Cortex of kidney (tissue), 1 donor: ENCODE results near the gene KIF1A.

Experiments
- DNase-seq: peaks from one replicate; lab custom pipeline; 2025; lab: John Stamatoyannopoulos, UW

KIF1A gene

GRCh38 chr2:240735476-240735875, 84.5 kb downstream of the KIF1A start:
- no peak for DNase-seq

- no peak for DNase-seq
Measured at GRCh38 chr2:240734756-240735155, 85.3 kb downstream of the KIF1A start.

DNA sequence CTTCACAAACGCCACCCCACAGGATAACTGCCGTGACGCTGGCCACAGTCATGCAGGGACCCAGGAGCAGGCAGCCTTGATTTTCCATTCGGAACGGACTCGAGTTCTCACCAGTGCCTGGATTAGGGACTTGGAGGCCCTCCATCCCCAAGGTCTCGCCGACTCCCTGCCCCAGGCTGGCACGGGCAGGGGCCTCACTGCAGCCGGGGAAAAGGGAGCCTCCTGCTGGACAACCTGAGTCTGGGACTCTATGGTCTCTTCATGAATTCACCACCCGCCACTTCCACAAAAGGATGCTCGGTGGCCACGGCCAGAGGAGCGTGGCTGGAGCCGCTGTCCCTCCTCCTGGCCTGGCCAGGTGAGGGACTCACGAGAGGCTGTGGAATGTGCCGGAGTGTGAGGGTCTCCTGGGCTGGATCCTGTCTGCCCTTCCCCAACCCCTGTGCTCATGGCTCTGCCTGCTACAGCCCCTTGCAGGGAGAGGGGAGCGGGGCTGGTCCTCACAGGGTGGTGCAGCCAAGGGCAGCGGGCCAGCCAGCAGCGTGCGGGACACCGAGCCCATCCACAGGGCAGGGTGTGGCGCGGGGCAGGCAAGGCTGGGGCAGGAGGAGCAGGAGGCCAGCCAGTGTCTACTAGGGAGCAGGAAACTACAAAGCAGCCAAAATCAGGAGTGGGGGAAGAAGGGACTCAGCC, 86.1 kb downstream of the KIF1A start:
- no peak for DNase-seq

DNA sequence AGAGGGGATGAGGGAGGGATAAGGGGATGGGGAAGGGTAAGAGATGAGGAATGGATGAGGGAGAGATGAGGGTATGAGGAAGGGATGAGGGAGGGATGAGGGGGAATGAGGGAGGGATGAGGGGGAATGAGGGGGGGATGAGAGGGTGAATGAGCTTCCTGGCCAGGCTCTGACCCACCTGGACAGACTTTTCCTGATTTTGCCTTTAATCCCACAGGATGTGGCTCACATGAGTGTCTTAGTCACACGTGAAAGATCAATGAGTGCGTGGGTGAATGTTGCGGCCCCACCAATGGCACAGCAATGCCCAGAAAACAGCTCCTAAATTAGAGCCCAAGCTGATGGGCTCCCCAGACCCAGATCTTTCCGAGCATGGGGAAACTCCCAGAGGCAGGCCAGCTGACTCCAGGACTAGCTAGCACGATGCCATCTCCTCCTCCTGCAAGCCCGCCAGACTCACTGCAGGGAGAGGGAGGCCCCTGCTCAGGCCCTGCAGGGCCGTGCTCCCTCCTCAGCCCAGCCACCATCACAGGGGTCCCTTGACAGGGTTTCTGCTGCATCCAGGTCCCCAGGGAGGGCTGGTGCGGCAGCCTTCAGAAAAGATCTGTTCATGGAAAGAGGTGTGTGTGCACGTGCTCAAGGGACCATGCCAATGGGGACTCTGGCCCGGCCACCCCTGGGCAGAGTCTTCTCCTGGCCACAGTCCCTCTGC, 87.0 kb downstream of the KIF1A start:
- no peak for DNase-seq

DNA sequence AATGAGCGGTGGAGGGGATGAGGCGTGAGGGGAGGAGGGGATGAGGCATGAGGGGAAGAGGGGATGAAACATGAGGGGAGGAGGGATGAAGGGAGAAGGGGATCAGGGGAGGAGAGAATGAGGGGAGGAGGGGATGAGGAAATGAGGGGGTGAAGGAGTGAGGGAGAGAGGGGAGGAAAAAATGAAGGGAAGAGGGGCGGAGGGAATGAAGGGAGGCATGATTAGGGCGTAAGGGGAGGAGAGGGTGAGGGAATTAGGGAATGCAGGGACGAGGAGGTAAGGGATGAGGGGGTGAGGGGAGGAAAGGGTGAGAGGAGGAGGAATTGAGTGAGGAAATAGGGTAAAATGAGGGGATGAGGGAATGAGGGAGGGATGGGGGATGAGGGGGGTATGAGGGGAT, 87.8 kb downstream of the KIF1A start:
- no peak for DNase-seq

DNA sequence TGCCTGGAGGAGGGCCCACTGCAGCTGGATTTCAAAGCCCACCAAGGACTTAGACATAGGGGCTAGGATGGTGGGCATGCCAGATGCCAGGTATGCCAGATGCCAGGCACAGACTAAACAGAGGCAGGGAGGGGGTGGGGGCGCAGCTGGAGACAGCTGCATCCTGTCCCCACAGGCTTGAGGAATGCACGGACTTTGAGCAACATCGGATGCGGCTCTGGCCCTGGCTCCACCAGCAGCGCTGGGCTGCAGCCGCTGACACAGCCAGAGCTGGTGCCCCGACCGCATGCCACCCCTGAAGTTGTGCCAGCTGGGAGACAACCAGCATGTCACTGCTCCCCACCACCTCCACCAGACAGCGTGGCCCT, 88.9 kb downstream of the KIF1A start:
- DNase-seq, result no peak

- DNase-seq, result no peak
Measured at GRCh38 chr2:240730501-240731177, 89.4 kb downstream of the KIF1A start.

- DNase-seq, result no peak
Measured at GRCh38 chr2:240728827-240729226, 91.2 kb downstream of the KIF1A start.

GRCh38 chr2:240728361-240728760, 91.7 kb downstream of the KIF1A start:
- no peak for DNase-seq

DNA sequence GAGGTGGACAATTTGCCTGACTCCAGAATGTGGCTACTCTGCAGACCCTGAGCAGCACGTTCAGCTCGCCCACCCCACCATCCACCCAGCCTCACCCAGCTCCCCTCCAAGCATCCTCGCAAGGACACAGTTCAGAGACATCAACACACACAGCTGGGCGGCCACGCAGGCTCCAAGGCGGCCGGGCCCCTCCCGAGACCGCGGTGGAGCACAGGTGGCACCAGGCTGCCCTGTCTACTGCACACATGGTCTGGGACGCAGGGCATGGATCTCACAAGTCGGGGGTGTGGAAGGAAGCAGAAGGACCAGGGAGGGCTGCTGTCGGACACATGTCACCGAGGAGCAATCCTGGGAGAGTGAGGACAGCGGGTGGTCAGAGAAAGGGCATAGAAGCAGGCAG, 92.1 kb downstream of the KIF1A start:
- no peak for DNase-seq

DNA sequence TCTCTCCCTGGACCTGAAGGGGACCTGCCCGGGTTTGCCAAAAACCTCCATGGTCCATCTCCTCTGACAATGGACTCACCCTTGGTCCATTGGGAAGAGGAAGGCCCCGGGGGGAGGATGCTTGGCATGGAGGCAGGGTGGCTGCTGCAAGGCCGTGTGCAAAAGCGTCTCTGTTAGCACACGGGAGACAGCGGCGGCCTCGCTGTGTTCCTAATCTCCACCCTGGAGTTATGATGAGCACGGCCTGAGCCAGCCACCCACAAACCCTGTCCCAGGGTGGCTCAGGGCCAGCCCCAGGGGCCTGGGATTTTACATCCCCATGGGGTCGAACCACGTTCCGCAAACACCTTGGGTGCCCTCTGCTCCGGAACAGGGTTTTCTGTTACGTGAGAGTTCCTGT, 92.6 kb downstream of the KIF1A start:
- DNase-seq, result no peak

DNA sequence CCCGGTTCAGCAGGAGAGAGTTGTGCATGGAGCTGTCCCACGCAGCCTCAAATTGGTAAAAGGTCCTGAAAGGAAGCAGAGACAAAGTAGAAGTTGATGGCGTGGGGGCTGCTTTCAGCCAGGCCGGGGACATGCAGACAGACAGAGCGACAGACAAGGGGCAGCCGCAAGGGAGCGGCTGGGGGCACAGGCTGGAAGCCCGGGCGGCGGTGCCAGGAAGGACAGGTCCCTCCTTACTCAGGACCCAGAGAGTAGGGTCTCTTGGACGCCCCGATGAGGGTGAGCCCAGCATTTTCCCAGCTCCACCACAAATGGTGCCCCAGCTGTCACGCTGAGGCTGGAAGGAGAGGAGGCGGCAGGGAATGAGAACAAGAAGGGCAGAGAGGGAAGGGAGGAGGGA, 93.1 kb downstream of the KIF1A start:
- DNase-seq, result no peak

DNA sequence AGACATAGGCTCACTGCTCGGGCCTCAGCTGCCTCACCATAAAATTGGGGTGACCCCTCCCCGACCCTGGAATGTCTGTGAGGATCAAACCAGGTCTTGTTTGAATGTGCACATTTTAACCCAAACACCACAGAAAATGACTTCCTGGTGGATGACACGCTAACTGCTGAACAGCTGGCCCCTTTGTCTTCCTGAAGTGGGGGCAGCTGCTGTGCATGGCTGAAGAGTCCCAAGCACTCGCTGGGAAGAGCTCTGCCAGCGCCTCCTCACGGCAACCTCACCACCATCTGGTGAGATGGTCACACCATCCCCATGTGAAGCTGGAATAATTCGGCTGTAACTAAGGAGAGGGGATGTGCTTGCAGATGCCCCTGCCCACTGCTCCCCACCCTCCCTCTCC, 94.3 kb downstream of the KIF1A start:
- DNase-seq, result no peak

GRCh38 chr2:240725266-240725665, 94.8 kb downstream of the KIF1A start:
- no peak for DNase-seq

DNA sequence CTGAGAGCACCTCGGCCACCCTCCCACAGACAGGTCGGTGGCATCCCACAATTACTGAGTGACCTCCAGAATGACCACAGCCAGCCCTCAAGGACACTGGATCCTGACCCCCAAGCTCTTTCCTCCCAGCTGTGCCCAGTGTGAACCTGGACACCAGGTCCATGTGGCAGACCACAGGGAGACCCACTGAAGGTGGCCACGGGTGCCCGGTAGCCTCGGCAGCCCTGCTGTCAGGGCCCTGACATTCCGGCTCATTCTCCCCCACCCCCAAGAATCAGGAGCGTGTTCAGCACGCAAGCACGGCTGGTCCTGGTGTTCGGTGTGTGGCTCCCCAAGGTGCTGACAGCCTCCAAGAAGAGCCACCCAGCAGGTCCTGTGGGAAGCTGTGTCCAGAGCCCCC, 95.6 kb downstream of the KIF1A start:
- no peak for DNase-seq

- DNase-seq, result no peak
Measured at GRCh38 chr2:240723851-240724250, 96.2 kb downstream of the KIF1A start.

DNA sequence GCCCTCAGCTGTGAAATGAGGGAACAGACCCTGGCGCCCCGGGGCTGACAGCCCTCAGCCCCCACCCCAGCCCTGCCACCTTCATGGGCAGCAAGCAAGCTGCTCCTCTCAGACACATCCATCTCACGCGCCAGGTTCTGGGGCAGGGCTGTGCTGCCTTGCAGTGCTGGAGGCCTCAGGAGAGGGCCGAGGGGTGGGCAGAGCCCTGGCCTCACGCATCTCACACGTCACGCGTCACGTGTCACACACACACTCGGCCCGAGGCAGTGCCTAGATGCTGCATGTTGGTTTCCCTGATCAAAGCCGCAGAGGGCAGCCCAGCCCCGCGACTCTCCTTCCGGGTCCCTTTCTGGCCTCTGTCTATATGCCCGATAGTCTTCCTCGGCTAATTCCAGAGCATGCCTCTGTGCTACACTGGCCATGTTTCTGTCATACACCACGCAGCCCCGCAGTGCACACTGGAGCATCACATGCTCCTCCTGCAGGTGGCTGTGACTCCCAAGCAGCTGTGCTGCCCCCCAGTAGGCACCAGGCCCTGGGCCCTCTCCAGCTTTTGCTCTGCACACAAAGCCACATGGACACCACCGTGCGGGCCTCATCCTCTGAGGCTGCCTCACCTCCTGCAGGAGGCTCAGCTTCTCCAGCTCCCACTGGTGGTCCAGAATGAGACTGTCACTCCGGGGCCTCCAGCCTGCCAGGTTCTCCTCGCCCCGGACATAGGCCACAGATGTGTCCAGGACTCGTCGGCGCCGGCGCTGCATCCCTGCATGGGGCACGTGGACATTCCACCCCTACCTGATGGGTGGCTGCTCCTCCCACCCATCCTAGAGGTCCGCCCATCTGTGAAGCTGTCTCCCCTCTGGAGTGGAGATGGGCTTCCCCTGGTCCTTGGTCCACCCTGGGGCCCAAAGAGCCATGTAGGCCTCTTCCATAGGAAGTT, 97.0 kb downstream of the KIF1A start:
- DNase-seq, result no peak

DNA sequence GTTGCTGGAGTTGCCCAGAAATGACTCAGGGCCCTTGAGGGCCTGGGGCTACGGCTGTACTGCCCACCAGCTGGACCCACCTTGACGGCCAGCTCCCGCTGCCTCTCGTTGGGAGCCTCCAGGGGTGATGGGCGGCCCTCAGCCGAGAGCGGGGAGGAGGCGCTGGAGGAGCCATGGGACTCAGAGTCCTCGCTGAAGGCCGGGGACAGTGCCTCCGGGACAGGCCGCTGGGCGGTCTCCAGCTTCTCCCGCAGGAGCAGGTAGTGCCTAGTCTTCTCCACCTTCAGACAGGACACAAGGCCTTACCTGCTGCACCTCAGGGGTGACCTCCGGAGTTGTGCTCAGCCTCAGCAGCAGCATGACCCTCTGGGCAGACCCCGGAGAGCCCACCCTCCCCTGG, 97.6 kb downstream of the KIF1A start:
- no peak for DNase-seq

- DNase-seq, result no peak
Measured at GRCh38 chr2:240721596-240722180, 98.3 kb downstream of the KIF1A start.

- DNase-seq, result no peak
Measured at GRCh38 chr2:240720686-240721595, 99.1 kb downstream of the KIF1A start.
